Nephron (organoid): ENCODE results near the gene SRGAP3.

Experiments used
- H3K27ac Mint-ChIP-seq, 3 experiments: 2 replicates each; pipeline ENCODE4 v1.8.0; 2020; ENCODE audit warnings: mixed read lengths in 3 of 3, mild to moderate bottlenecking in 2 of 3, moderate library complexity in 1 of 3
- H3K27me3 Mint-ChIP-seq: 2 replicates; pipeline ENCODE4 v1.8.0; 2021; ENCODE audit warnings: low read depth, mild to moderate bottlenecking, moderate library complexity, mixed read lengths
- H3K36me3 Mint-ChIP-seq: 2 replicates; pipeline ENCODE4 v1.8.0; 2020; ENCODE audit warnings: low read depth, mixed read lengths
- H3K4me1 Mint-ChIP-seq: 2 replicates; pipeline ENCODE4 v1.8.0; 2020; ENCODE audit warnings: mixed read lengths
- H3K4me3 Mint-ChIP-seq, 3 experiments: 2 replicates each; pipeline ENCODE4 v1.8.0; 2020; ENCODE audit warnings: mild to moderate bottlenecking in 3 of 3, mixed read lengths in 3 of 3, moderate library complexity in 2 of 3
- H3K9me3 Mint-ChIP-seq: 2 replicates; pipeline ENCODE4 v1.8.0; 2020; ENCODE audit warnings: mixed read lengths
- TF ChIP-seq, protein P1 (sequence below), 3 experiments: fragments of 200-600 bp; sonication (generic); IDR thresholded peaks; one replicate each; pipeline ENCODE4 v1.5.0; 2021; ENCODE audit warnings: antibody characterized with exemption in 3 of 3; ENCODE audit not compliant: unreplicated experiment in 3 of 3

Gene SRGAP3

DNA sequence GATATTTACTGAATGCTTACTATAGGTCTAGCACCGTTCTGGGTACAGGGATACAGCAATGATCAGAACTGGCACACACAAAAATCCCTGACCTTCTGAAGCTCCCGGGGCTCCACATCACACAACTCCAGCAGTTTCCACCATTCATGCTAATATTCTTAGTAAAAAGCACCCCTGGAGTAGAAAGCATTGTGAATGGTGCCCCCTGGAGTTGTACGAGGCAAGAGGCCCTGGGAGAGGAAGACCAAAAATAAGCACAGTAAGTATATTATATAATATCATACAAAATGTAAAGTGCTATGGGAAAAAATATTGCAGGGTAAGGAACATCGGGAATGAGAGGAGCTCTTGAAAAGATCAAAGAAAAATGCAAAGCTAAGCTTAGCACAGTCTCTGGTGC lies 790 bp upstream of the SRGAP3 start:
- Mint-ChIP-seq H3K9me3 (no peaks in the 10 kb centered on the region), H3K4me1 (peaks cover 61% of the 10 kb centered on the region), H3K4me3 (peak overlapping the region; percentile 86 to 96 (median 92)), H3K27me3 (no peaks in the 10 kb centered on the region), H3K36me3 (peaks cover 3% of the 10 kb centered on the region), H3K27ac (peak overlapping the region; percentile 91 to 98 (median 91))
- TF ChIP-seq, protein P1, sequence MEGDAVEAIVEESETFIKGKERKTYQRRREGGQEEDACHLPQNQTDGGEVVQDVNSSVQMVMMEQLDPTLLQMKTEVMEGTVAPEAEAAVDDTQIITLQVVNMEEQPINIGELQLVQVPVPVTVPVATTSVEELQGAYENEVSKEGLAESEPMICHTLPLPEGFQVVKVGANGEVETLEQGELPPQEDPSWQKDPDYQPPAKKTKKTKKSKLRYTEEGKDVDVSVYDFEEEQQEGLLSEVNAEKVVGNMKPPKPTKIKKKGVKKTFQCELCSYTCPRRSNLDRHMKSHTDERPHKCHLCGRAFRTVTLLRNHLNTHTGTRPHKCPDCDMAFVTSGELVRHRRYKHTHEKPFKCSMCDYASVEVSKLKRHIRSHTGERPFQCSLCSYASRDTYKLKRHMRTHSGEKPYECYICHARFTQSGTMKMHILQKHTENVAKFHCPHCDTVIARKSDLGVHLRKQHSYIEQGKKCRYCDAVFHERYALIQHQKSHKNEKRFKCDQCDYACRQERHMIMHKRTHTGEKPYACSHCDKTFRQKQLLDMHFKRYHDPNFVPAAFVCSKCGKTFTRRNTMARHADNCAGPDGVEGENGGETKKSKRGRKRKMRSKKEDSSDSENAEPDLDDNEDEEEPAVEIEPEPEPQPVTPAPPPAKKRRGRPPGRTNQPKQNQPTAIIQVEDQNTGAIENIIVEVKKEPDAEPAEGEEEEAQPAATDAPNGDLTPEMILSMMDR (IDR thresholded peaks at IDR 0.05; ENCODE audit: unreplicated experiment in 3 of 3), result peak in 2 of 3 experiments; percentile 21 to 25

DNA sequence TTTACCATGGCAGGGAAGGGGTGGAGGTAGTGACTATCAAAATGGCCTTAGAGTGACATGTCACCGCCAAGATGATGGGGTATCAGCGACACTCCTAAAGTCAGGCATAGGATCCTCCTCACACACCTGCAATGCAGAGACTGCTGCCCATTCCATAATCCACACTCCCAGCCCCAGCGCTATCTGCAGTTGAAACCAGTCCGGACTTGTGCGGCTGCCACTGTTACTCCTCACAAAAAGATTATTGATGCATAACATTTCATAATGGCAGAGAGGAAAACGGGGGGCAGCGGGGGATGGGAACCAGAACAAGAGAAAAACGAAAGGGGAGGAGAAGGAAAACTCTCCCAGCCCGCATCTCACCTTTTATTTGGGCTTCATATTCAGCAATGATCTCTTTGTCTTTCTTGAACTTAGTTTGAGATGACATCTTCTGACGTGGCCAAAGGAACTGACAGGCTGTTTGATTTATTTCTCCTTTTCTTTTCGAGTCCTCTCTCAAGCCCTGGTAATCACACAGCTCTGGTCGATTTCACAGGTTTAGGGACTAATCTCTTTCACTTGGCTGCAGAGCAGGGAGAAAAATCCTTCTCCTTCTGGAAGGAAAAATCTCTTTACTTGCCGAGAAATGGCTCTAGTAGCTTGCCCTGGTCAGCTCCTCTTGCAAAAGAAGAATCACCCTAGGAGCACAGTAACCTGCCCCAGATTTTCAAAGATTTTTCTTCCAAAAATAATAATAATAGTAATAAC lies 749 bp downstream of the SRGAP3 start:
- peaks cover 8% of the 10 kb centered on the region for H3K36me3 Mint-ChIP-seq
- H3K9me3 Mint-ChIP-seq, result no peaks in the 10 kb centered on the region
- H3K27me3 Mint-ChIP-seq, result no peaks in the 10 kb centered on the region
- peak overlapping the region; percentile 86 to 96 (median 92) for H3K4me3 Mint-ChIP-seq
- peaks cover 74% of the 10 kb centered on the region for H3K4me1 Mint-ChIP-seq
- TF ChIP-seq, protein P1 (IDR thresholded peaks at IDR 0.05; ENCODE audit: unreplicated experiment in 3 of 3), result no peak
- H3K27ac Mint-ChIP-seq, result peak overlapping the region; percentile 91 to 98 (median 91)

DNA sequence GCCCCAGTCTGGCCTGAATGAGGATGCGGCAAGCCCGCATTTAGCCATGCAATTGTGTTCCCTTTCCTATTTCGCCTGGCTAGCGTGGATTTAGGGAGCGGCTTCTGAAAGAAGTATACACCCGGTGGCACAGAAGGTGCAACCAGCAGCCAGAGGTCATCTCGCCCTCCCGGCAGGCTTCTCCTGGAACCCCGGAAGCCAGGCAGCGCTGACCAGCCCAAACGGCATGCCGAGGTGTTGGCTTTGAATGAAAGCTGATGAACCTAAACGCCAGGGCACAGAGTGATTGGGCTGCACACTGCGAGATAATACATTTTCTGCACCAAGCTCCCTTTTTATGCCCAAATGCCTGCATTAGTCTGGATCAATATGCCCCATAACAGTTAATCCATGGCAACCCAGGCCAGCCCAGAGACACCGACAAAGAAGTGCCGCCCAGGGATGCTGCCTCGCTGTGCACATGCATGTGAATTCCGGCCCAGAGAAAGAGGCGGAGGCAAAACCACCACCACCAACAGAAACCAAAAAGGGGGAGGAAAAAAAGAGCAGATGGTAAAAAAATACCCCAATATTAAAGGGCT lies 1.4 kb downstream of the SRGAP3 start:
- Mint-ChIP-seq H3K4me1 (peaks cover 68% of the 10 kb centered on the region), H3K27me3 (no peaks in the 10 kb centered on the region), H3K36me3 (peaks cover 8% of the 10 kb centered on the region), H3K27ac (peak overlapping the region; percentile 91 to 98 (median 91)), H3K9me3 (no peaks in the 10 kb centered on the region), H3K4me3 (peak overlapping the region; percentile 86 to 96 (median 92))
- TF ChIP-seq, protein P1 (IDR thresholded peaks at IDR 0.05; ENCODE audit: unreplicated experiment in 3 of 3), result no peak

DNA sequence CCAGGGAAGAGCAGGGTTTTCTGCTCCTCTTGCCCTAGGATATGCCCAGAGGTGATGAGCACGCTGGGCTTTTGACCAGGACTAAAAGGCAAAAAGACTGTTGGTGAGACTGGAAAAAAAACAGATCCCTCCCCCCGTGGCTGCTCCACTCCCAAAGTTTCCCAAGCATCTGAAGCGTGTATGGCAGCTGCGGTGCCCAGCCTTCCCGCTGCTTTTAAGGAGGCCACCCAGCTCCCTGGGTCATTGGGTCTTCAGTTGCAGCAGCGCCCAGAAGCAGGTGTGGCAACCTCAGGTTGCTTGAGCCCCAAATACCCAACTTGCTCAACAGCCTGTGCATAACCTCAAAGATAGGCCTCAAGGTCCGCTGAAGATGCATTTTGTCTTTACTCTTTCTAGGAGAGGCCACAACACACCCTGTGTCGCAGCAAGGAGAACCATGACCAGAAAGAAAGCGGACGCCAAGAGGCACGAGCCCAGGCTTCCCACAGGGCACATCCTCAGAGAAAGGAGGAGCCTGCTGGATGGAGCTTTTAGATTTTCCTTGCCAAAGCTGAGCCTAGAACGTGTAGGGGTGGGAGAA lies 2.0 kb downstream of the SRGAP3 start:
- Mint-ChIP-seq H3K9me3 (no peaks in the 10 kb centered on the region), H3K27ac (peak overlapping the region; percentile 35 to 76 (median 74)), H3K36me3 (peaks cover 8% of the 10 kb centered on the region), H3K4me1 (peaks cover 65% of the 10 kb centered on the region), H3K4me3 (peak overlapping the region; percentile 86 to 96 (median 92)), H3K27me3 (no peaks in the 10 kb centered on the region)
- TF ChIP-seq, protein P1 (IDR thresholded peaks at IDR 0.05; ENCODE audit: unreplicated experiment in 3 of 3), result no peak

DNA sequence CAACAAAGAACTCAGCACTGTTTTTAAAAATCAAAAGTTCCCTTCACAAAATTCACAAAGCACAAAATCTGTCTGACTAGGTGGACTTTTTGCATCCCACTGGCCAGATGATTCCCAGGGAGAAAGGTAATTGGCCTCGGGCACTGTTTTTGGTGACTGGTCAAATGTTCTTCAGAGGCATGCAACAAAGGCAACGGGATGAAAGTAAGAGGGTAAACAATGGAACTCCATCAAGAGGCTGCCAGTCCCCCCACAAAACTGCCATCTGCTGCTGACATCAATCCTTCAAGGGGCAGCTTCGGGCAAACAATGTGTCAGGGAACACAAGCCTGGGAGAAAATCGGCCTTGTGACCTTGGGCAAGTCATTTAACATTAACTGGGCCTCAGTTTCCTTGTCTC lies 3.3 kb downstream of the SRGAP3 start:
- no peaks in the 10 kb centered on the region for H3K9me3 Mint-ChIP-seq
- H3K4me1 Mint-ChIP-seq, result peaks cover 69% of the 10 kb centered on the region
- H3K27ac Mint-ChIP-seq, result peak overlapping the region in 1 of 3 experiments; percentile 74
- no peaks in the 10 kb centered on the region for H3K27me3 Mint-ChIP-seq
- peaks cover 13% of the 10 kb centered on the region for H3K36me3 Mint-ChIP-seq
- peak overlapping the region; percentile 35 to 92 (median 86) for H3K4me3 Mint-ChIP-seq
- TF ChIP-seq, protein P1 (IDR thresholded peaks at IDR 0.05; ENCODE audit: unreplicated experiment in 3 of 3), result no peak
